Stimulated activated CD8-positive, alpha-beta memory T cell treated with anti-CD3 and anti-CD28 coated beads, Interleukin-12 subunit alpha, Interleukin-12 subunit beta, amount 100 ng/mL, for 24 hours (primary cell): Measurements from ENCODE around the gene FAU.

Source experiments
- DNase-seq: peaks from one replicate; pipeline ENCODE4 v3.0.0-alpha.2; 2020; ENCODE audit errors: extremely low read depth

FAU gene

GRCh38 chr11:65107751-65108468, 14.0 kb downstream of the FAU start:
- DNase-seq: no peak

- DNase-seq: no peak
Observed at GRCh38 chr11:65107078-65107477, 14.9 kb downstream of the FAU start.

GRCh38 chr11:65104628-65105027, 17.3 kb downstream of the FAU start:
- no peak for DNase-seq

- no peak for DNase-seq
Observed at GRCh38 chr11:65103476-65103875, 18.5 kb downstream of the FAU start.

DNA sequence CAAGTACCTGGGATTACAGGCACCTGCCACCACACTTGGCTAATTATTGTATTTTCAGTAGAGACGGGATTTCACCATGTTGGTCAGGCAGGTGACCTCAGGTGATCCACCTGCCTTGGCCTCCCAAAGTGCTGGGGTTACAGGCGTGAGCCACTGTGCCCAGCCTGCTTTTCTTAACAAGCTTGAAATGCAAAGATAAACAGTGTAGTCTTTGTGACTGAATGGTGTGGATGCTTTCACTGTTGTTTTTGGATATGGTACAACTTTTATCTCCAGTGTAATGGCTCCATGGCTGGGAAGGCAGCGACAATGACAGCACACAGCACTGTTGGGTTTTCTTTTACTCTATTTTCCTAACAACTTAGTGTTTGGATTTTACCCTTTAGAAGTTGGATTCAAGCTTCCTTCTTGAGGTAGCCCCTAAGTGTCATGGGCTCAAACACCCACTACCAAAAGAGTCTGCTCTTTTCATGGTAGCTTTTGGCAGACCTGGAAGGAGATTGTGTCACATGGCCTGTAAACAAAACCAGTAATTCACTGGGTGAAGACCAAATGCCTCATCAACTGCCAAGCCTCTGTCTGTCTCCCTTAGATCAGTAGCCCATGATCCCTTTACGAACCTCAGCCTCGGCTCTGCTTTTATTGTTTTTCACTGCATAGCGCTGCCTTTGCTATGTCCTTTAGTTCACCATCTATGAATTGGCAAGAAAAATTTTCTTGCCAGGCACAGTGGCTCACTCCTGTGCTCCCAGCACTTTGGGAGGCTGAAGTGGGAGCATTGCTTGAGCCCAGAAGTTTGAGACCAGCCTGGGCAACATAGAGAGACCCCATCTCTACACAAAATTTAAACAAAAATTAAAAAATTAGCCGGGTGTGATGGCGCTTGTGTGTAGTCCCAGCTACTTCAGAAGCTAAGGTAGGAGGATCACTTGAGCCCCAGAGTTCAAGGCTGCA, 19.5 kb downstream of the FAU start:
- no peak for DNase-seq

DNA sequence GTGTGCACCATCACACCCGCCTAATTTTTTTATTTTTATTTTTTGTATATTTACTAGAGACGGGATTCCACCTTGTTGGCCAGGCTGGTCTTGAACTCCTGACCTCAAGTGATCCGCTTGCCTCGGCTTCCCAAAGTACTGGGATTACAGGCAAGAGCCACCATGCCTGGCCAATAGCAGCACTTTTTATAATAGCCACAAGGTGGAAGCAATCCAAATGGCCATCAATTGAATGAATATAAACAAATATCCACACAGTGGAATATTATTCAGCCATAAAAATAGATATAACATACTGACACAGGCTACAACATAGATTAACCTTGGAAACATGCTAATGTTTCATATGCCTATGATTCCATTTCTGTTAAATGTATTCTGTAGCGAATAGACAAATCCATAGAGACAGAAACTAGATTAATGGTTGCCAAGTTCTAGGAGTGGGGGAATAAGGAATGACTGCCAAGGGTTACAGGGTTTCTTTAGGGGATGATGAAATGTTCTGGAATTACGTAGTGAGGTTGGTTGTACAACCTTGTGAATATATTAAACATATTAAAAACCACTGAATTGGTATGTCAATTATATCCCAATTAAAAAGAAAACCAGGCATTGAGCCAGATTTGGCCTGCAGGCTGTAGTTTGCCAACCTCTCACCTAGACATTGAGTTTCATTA, 21.1 kb downstream of the FAU start:
- DNase-seq: no peak

- no peak for DNase-seq
Observed at GRCh38 chr11:65096926-65097325, 25.0 kb downstream of the FAU start.

DNA sequence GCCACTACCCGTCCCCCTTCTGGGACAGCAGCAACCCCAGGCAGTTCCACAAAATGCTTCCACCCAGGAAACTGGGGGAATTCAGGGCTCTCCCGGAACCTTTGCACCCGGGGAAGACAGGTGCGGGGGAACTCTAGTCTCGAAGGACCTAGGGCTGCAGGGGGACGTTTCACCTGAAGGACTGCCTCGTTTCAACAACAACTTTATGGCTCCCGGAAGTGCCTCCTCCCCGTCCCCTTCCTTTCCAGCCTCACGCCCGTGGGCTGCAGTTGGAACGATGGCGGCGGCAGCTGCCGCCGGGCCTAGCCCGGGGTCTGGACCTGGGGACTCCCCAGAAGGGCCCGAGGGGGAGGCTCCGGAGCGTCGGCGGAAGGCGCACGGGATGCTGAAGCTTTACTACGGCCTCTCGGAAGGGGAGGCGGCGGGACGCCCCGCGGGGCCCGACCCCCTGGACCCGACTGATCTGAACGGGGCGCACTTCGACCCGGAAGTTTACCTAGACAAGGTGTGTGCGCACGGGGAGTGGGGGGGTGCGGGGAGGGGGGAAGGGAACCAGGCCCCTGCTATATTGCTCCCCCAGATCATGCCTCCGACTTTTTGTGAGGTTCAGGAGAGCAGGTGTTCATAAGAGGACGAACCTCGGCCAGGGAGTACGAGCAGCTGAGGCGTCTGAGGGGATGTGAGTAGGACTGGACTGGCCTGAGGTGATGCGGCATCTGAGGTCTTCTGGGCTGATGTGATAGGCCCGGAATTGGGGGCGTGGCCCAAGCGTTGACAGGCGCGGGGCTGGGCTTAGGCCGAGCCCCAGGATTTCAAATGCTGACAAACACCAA, 25.7 kb downstream of the FAU start, which contains the start of gene VPS51:
Gene VPS51, plus strand, starts transcription at position 241 of the 833 bp plus-strand sequence. Its CDS starts 37 bp downstream, at position 278.
- peak; percentile 62 for DNase-seq

- DNase-seq: no peak
Observed at GRCh38 chr11:65095427-65095826, 26.5 kb downstream of the FAU start.

DNA sequence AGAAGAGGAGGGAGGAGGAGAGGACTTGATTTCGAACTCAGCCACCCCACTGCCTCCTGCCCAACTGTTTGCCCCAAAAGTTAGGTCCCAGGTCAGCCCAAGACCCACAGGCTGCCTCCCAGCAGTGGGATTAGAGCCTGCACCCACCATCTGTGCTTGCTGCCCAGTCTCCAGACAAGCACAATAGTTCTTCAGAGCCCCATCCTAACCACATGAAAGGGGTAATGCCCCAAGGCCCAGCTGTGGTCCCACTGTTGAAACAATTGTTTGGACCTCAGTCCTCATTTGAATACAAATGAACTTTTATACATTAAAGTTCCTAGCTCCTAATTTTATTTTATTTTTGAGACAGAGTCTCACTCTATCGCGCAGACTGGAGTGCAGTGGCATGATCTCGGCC, 31.3 kb downstream of the FAU start:
- DNase-seq: no peak

DNA sequence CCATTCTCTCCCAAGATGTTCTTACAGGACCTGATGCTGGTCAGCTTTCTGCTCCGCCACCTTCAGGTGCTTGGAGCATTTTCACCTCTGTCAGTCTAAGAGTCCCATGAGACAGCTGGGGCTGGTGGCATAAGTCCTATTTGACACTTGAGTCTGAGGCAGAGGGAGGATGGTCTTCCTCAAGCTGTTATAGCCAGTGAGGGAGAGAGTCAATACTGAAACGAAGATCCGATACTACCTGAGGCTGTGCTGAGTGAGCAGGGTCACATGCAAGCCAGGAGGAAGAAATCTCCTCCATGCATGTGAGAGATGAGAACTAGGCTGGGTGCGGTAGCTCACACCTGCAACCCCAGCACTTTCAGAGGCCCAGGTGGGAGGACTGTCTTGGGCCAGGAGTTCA, 32.3 kb downstream of the FAU start:
- DNase-seq: no peak

DNA sequence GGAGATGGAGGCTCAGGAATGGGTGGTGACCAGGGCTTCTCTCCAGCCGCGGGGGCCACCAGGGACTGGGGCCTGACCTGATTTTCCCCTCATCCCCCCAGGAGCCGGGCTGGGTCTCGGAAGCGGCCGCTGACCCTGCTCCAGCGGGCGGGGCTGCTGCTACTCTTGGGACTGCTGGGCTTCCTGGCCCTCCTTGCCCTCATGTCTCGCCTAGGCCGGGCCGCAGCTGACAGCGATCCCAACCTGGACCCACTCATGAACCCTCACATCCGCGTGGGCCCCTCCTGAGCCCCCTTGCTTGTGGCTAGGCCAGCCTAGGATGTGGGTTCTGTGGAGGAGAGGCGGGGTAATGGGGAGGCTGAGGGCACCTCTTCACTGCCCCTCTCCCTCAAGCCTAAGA, 34.1 kb downstream of the FAU start:
- DNase-seq: no peak

GRCh38 chr11:65087216-65087615, 34.7 kb downstream of the FAU start:
- no peak for DNase-seq

- DNase-seq: no peak
Observed at GRCh38 chr11:65086809-65087208, 35.1 kb downstream of the FAU start.

- DNase-seq: no peak
Observed at GRCh38 chr11:65085446-65085845, 36.5 kb downstream of the FAU start.

DNA sequence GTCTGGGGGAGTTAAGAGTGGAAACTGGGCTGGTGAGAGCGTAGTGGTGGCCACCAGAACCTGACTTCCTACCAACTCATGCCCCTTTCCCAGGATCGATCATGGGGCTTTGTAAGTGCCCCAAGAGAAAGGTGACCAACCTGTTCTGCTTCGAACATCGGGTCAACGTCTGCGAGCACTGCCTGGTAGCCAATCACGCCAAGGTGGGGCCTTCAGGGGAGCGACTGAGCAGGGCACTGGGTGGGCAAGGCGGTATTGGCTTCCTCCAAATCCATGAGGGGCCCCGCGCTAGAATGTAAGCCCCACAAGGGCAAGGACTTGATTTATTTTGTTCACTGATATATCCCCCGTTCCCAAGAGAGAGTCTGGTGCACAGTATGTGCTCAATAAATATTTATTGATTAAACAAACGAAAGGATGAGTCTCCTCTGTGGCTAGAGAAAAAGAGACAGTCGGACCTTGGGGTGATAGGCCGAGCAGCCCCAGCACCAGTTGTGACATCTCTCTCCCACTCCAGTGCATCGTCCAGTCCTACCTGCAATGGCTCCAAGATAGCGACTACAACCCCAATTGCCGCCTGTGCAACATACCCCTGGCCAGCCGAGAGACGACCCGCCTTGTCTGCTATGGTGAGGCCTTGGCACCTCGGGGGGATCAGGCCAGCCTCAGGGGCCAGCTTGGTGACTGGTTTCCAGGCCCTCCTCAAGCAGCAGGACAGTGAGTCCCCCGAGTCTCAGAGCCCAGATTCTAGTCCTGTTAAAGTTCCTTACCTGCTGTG, 37.1 kb downstream of the FAU start:
- no peak for DNase-seq

DNA sequence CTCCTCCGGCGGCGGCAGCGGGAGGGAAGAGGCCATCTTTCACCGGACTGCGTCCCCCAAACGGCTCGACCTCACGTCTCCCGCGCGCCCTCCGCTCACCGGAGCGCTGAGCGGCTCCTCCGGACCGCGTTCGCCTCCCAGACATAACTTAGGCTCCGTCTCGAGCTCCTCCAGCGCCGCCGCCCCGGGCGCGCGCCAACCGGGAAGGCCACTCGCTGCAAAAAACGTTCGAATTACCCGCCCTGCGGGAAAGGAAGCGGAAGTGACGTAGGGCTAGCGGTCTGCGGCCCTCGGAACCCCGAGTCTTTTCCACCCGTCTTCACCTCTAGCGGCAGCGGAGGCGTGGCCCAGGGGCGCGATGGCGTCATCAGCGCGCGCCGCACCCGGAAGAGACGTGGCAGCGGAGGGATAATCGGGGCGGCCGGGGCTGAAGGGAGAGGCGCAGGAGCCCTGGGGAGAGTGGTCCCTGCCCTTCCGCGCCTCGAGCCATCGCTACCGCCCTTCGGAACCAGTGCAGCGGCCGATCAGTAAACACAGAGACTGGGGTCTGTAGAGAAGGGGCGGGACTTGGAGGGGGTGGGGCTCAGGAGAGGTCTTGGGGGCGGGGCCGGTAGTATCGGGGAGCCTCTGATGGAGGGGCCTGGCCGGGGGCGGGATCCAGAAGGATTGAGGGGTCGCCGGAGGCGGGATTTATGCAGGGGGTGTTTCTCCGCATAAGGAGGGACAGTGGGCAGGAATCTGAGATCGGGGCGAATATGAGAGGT, 37.9 kb downstream of the FAU start, which contains the start of the genes CDCA5 and ZFPL1:
Gene CDCA5, minus strand, starts transcription at position 207 of the 764 bp plus-strand sequence. Its CDS starts 62 bp downstream, at position 145.
Gene ZFPL1, plus strand, starts transcription at position 389 of the 764 bp plus-strand sequence. CDS start 477 bp downstream, outside the sequence.
- peak; percentile 89 for DNase-seq

DNA sequence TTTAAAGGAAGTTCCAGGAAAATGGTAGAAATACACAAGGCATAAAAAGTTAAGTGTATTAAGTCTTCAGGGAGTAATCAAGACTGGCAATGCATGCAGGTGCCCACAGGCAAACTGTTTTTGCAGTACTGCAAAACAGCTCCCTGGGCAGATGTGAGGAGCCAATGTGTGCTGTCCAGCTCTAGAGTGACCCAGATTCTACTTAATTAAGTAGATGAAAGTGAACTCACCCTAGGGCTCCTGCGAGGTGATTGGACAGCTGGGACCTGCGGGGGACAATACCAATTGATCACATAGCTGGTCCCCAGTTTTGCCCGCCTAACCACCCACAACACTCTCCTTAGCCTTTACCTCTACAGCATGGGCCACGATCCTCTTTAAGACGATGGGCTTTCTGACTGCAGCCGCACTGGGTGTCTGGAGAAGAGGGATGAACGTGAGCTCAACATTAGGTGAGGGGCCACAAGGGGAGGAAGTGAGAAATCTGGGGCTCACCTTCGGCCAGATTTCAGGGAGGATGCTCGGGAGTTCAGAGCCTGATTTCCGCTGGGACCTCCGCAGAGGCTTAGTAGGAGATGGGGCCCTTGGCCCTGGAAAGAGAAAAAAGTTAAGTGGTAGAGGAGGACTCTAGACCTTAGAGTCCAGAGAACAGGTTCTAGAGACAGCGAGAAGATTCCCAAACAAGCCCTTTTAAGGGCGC, 38.6 kb downstream of the FAU start:
- DNase-seq: no peak

DNA sequence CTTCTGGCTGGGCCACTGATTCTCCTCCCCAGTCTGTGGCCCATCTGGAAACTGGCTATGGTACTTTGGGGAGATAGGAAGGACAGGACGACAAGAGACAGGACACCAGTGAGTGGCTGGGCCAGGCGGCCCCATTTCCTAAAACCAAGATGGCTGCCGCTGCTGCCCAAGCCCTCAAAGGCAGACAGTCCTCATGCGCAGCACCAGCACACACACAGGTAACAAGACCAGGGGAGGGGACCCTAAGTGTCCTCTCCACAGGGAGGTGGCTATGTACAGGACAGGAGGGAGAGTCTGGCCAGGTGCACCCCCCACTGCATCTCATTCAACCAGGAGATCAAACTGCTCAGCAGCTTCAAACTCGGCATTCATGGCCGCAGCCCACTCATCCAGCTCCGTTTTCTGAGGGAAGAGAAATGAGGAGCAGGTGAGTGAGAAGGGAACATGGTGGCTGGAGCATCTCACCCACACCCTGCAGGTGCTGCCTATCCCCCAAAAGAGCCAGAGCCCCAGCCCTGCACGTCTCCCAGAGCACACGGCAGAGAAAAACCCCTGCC, 43.1 kb downstream of the FAU start:
- DNase-seq: no peak
